ENCODE measurements around the gene PDZD2.
A peak's percentile ranks its signal among the peaks of the same experiment; 100 is the strongest.
"Not testable (repeated sequence)": the region's sequence is repeated elsewhere in the genome, so short reads cannot be mapped to it uniquely, and the experiment has no call there.

Gene PDZD2

DNA sequence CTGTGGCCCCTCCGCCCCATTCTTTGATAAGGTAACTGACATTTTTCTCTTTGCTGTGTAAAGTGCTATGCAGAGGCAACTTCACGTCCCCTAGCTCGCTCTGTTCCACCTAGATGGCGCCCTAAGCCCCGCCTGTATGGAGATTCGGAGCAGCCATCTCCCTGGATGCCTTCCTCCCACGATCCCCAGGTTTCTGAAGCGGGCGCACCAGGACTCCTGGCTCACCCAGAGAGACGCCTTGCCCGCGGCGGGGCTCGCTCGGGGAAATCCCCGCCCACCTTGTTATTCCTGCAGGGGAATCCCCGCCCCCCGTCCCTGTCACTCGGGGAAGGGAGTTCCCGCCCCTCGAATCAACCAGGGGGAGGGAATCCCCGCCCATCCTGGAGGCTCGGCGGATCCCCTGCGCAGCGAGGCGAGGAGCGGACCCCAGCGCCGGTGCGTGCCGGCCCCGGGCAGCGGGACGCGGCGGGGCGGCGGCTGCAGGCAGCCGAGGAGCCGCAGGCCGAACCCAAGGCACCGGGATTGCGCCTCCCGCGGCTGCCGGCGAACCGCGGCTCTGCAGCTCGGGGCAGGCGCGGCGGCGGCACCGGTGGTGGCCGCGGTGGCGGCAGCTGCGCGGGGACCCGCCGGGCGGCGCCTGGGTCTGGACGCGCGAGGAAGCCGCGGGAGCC lies at the start of gene PDZD2:
TSS of gene PDZD2 (plus strand) at position 384 of the 671 bp plus-strand sequence.
- TF ChIP-seq, protein P1, sequence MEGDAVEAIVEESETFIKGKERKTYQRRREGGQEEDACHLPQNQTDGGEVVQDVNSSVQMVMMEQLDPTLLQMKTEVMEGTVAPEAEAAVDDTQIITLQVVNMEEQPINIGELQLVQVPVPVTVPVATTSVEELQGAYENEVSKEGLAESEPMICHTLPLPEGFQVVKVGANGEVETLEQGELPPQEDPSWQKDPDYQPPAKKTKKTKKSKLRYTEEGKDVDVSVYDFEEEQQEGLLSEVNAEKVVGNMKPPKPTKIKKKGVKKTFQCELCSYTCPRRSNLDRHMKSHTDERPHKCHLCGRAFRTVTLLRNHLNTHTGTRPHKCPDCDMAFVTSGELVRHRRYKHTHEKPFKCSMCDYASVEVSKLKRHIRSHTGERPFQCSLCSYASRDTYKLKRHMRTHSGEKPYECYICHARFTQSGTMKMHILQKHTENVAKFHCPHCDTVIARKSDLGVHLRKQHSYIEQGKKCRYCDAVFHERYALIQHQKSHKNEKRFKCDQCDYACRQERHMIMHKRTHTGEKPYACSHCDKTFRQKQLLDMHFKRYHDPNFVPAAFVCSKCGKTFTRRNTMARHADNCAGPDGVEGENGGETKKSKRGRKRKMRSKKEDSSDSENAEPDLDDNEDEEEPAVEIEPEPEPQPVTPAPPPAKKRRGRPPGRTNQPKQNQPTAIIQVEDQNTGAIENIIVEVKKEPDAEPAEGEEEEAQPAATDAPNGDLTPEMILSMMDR (IDR thresholded peaks at IDR 0.05) = no peak
- no peak within 1 kb of the TSS for H3K27ac ChIP-seq
- H3K4me3 ChIP-seq (ENCODE audit: low read depth in 1 of 2, low read length in 1 of 2) = peak within 1 kb of the TSS in 1 of 2 experiments; percentile 41
- H3K36me3 ChIP-seq = no peaks in the 10 kb centered on the region
- no peaks in the 10 kb centered on the region for H3K9me3 ChIP-seq
- peaks cover 76% of the 10 kb centered on the region for H3K27me3 ChIP-seq
- H3K4me1 ChIP-seq (ENCODE audit: control insufficient read depth in 1 of 2, insufficient read depth in 1 of 2, low read depth in 1 of 2, low read length in 1 of 2) = peaks cover 4 to 5% of the 10 kb centered on the region in 2 experiments

DNA sequence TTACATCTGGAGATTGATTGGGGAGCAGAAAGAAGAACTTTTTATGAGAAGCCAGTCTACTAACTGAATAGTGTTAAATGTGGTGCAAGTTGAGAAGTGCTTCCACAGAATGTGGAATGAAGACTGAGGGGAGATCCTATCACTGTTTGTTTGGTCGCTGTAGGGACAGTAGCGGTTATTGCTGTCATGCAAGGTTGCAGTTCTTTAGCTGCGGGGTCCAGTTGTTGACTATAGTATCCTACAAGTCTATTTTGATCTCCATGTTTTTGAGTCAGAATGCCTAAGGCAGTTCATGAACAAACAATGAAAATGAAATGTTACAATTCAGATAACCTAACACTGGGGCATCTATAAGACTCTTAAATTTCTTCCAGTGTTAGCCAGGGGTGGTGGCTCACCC lies 45.3 kb upstream of the PDZD2 start:
- no peak overlapping the region for H3K4me3 ChIP-seq (ENCODE audit: low read depth in 1 of 2, low read length in 1 of 2)
- no peaks in the 10 kb centered on the region for H3K4me1 ChIP-seq (ENCODE audit: control insufficient read depth in 1 of 2, insufficient read depth in 1 of 2, low read depth in 1 of 2, low read length in 1 of 2)
- no peaks in the 10 kb centered on the region for H3K27me3 ChIP-seq
- H3K27ac ChIP-seq = no peak overlapping the region
- TF ChIP-seq, protein P1 (IDR thresholded peaks at IDR 0.05) = no peak
- H3K9me3 ChIP-seq = no peaks in the 10 kb centered on the region
- no peaks in the 10 kb centered on the region for H3K36me3 ChIP-seq

GRCh38 chr5:31596354-31596753 lies 42.6 kb upstream of the PDZD2 start:
- Histone ChIP-seq H3K27ac (no peak overlapping the region), H3K4me3 (ENCODE audit: low read depth in 1 of 2, low read length in 1 of 2) (no peak overlapping the region), H3K4me1 (ENCODE audit: control insufficient read depth in 1 of 2, insufficient read depth in 1 of 2, low read depth in 1 of 2, low read length in 1 of 2) (no peaks in the 10 kb centered on the region), H3K36me3 (no peaks in the 10 kb centered on the region), H3K9me3 (no peaks in the 10 kb centered on the region), H3K27me3 (no peaks in the 10 kb centered on the region)
- TF ChIP-seq, protein P1 (IDR thresholded peaks at IDR 0.05) = no peak

DNA sequence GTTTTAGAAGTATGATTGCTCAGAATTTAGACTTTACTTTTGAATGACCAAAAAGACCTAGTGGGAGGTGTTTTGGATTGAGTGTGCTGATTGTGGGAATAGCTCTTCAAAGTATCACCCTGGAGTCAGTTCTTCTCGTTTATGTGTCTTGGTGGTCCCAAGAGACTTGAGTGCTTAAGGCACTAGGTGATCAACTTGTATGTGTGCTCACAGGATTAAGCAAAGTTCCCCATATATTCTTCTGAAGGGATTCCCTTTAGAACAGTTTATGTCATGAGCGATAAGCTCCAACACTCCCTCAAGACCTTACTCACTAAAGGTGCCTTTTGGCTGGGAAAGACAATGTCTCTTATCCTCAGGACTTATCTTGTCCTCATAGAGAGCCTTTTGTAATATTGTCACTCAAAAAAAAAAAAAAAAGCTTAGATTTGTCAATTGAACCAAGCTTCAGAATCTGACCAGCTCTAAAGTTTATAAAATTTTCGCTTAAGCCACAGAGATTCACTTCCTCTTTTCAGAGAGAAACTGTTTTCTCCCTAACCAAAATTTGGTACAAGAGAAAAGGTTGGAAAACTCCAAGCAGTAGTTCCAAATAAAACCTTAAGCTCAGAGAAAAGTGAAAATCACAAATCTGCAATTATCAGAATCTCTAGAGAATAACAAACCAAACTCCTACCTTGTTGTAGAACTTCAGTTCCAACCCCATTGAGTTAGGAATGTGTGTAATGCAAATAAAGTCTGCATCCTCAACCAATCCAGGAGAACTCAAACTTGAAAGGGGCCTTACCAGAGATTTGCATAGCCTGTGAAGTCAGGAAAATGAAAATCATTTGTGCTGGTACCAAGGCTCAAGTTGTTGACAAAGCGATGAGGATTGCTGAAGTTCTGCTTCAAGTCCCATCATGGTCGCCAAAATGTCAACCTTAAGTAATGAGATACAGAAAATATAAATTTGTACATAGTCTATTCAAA lies 40.0 kb upstream of the PDZD2 start:
- H3K9me3 ChIP-seq = no peaks in the 10 kb centered on the region
- H3K4me3 ChIP-seq (ENCODE audit: low read depth in 1 of 2, low read length in 1 of 2) = no peak overlapping the region
- no peak overlapping the region for H3K27ac ChIP-seq
- H3K4me1 ChIP-seq (ENCODE audit: control insufficient read depth in 1 of 2, insufficient read depth in 1 of 2, low read depth in 1 of 2, low read length in 1 of 2) = no peaks in the 10 kb centered on the region
- no peaks in the 10 kb centered on the region for H3K36me3 ChIP-seq
- TF ChIP-seq, protein P1 (IDR thresholded peaks at IDR 0.05) = no peak
- H3K27me3 ChIP-seq = no peaks in the 10 kb centered on the region

GRCh38 chr5:31602305-31602704 lies 36.6 kb upstream of the PDZD2 start:
- not testable (repeated sequence) for H3K27ac ChIP-seq; H3K36me3 ChIP-seq; H3K4me3 ChIP-seq (ENCODE audit: low read depth in 1 of 2, low read length in 1 of 2); H3K9me3 ChIP-seq; H3K27me3 ChIP-seq; H3K4me1 ChIP-seq (ENCODE audit: control insufficient read depth in 1 of 2, insufficient read depth in 1 of 2, low read depth in 1 of 2, low read length in 1 of 2)

- Histone ChIP-seq H3K4me1 (ENCODE audit: control insufficient read depth in 1 of 2, insufficient read depth in 1 of 2, low read depth in 1 of 2, low read length in 1 of 2) (no peaks in the 10 kb centered on the region), H3K9me3 (no peaks in the 10 kb centered on the region), H3K27ac (no peak overlapping the region), H3K36me3 (no peaks in the 10 kb centered on the region), H3K4me3 (ENCODE audit: low read depth in 1 of 2, low read length in 1 of 2) (no peak overlapping the region), H3K27me3 (no peaks in the 10 kb centered on the region)
- TF ChIP-seq, protein P1 (IDR thresholded peaks at IDR 0.05) = no peak
Observed at GRCh38 chr5:31604240-31604639, 34.7 kb upstream of the PDZD2 start.

Data from neutrophil (primary cell).